MM.1S (cell line): Measurements from ENCODE around the gene WAC.

Experiments
- DNase-seq: peaks from one replicate; pipeline ENCODE4 v3.0.0-alpha.2; 2015
- H2AFZ ChIP-seq: fragments of 300-600 bp; sonication (generic); 2 replicates; pipeline ENCODE4 v1.6.0; 2016; ENCODE audit warnings: antibody characterized with exemption, low read length
- H3F3A ChIP-seq: fragments of 300-600 bp; sonication (generic); 2 replicates; pipeline ENCODE4 v1.6.1; 2016; ENCODE audit warnings: mild to moderate bottlenecking, antibody characterized with exemption, low read length, moderate library complexity, mixed read lengths; ENCODE audit not compliant: insufficient read depth
- H3K27ac ChIP-seq: fragments of 300-600 bp; sonication (generic); 2 replicates; pipeline ENCODE4 v1.5.1; 2016; ENCODE audit warnings: mild to moderate bottlenecking, low read length
- H3K27me3 ChIP-seq: fragments of 300-600 bp; sonication (generic); replicated peaks from 2 replicates; pipeline ENCODE4 v1.6.0; 2016; ENCODE audit warnings: low read length; ENCODE audit not compliant: insufficient read depth
- H3K36me3 ChIP-seq: fragments of 300-600 bp; sonication (generic); replicated peaks from 2 replicates; pipeline ENCODE4 v1.6.1; 2016; ENCODE audit warnings: mild to moderate bottlenecking, low read length, mixed read lengths; ENCODE audit not compliant: insufficient read depth
- H3K4me1 ChIP-seq: fragments of 300-600 bp; sonication (generic); 2 replicates; pipeline ENCODE4 v1.6.1; 2016; ENCODE audit warnings: low read length, mixed read lengths
- H3K4me2 ChIP-seq: fragments of 300-600 bp; sonication (generic); 2 replicates; pipeline ENCODE4 v1.6.0; 2016; ENCODE audit warnings: low read depth, low read length
- H3K4me3 ChIP-seq: fragments of 300-600 bp; sonication (generic); 2 replicates; pipeline ENCODE4 v1.5.1; 2016; ENCODE audit warnings: low read length, mixed read lengths
- H3K79me2 ChIP-seq: fragments of 300-600 bp; sonication (generic); 2 replicates; pipeline ENCODE4 v1.6.1; 2016; ENCODE audit warnings: mixed run types, low read length, mixed read lengths
- H3K9ac ChIP-seq: fragments of 300-600 bp; sonication (generic); 2 replicates; pipeline ENCODE4 v1.6.1; 2016; ENCODE audit warnings: low read length, mixed read lengths
- H3K9me2 ChIP-seq: fragments of 300-600 bp; sonication (generic); replicated peaks from 2 replicates; pipeline ENCODE4 v1.6.1; 2016; ENCODE audit warnings: mild to moderate bottlenecking, low read length, mixed read lengths; ENCODE audit not compliant: insufficient read depth
- H3K9me3 ChIP-seq: fragments of 300-600 bp; sonication (generic); replicated peaks from 2 replicates; pipeline ENCODE4 v1.6.1; 2016; ENCODE audit warnings: mild to moderate bottlenecking, low read length, mixed read lengths; ENCODE audit not compliant: insufficient read depth
- H4K20me1 ChIP-seq: fragments of 300-600 bp; sonication (generic); 2 replicates; pipeline ENCODE4 v1.6.1; 2016; ENCODE audit warnings: mild to moderate bottlenecking, low read length, moderate library complexity, mixed read lengths; ENCODE audit not compliant: insufficient read depth
- CTCF ChIP-seq: fragments of 300-600 bp; sonication (generic); IDR thresholded peaks from 2 replicates; pipeline ENCODE4 v1.5.1; 2016; ENCODE audit warnings: antibody characterized with exemption, low read length, mixed read lengths
- EZH2 ChIP-seq: fragments of 300-600 bp; sonication (generic); optimal IDR thresholded peaks from 2 replicates; pipeline ENCODE3; 2017; ENCODE audit warnings: low read depth, mild to moderate bottlenecking, antibody characterized with exemption, low read length, mixed read lengths
- EZH2phosphoT487 ChIP-seq: fragments of 300-600 bp; sonication (generic); IDR thresholded peaks from 2 replicates; pipeline ENCODE4 v1.6.1; 2018; ENCODE audit warnings: antibody characterized with exemption, low read length

WAC gene

GRCh38 chr10:28533571-28534304, 820 bp downstream of the WAC start:
- Histone ChIP-seq H3K79me2 (peaks cover 69% of the 10 kb centered on the region), H3K36me3 (peaks cover 15% of the 10 kb centered on the region; the same call in 1 of the 2 replicates), H3K4me2 (peak overlapping the region; percentile 78), H3F3A (peaks cover 3% of the 10 kb centered on the region; the same call in 1 of the 2 replicates), H3K4me3 (peak overlapping the region; percentile 92), H3K4me1 (peaks cover 31% of the 10 kb centered on the region), H3K9me2 (no peaks in the 10 kb centered on the region), H3K27ac (peak overlapping the region; percentile 77; the same call in 1 of the 2 replicates), H3K9me3 (no peaks in the 10 kb centered on the region), H3K9ac (peak overlapping the region; percentile 94), H2AFZ (peak overlapping the region; percentile 60; the same call in 1 of the 2 replicates), H4K20me1 (peaks cover 13% of the 10 kb centered on the region), H3K27me3 (no peaks in the 10 kb centered on the region)
- TF ChIP-seq CTCF (no peak), EZH2phosphoT487 (no peak), EZH2 (no peak)
- peak; percentile 48 for DNase-seq

- peaks cover 31% of the 10 kb centered on the region for H3K4me1 ChIP-seq
- H4K20me1 ChIP-seq = peaks cover 17% of the 10 kb centered on the region
- H3K4me3 ChIP-seq = no peak overlapping the region
Measured at GRCh38 chr10:28535846-28536245, 2.9 kb downstream of the WAC start.

GRCh38 chr10:28538595-28538994, 5.7 kb downstream of the WAC start:
- no peak overlapping the region for H3K27ac ChIP-seq
- no peak overlapping the region for H3K4me3 ChIP-seq
- H3K4me1 ChIP-seq = peaks cover 49% of the 10 kb centered on the region
- TF ChIP-seq CTCF (no peak), EZH2 (no peak), EZH2phosphoT487 (no peak)
- no peaks in the 10 kb centered on the region for H3K27me3 ChIP-seq
- H2AFZ ChIP-seq = no peak overlapping the region
- H3K36me3 ChIP-seq = peaks cover 28% of the 10 kb centered on the region; the same call in 1 of the 2 replicates
- 0 out of 2 replicates have a peak, but pooled peaks cover 3% of the 10 kb centered on the region for H3F3A ChIP-seq
- H3K4me2 ChIP-seq = no peak overlapping the region
- no peaks in the 10 kb centered on the region for H3K9me2 ChIP-seq
- no peak for DNase-seq
- H3K79me2 ChIP-seq = peaks cover 100% of the 10 kb centered on the region
- H3K9me3 ChIP-seq = no peaks in the 10 kb centered on the region
- H4K20me1 ChIP-seq = peaks cover 23% of the 10 kb centered on the region
- no peak overlapping the region for H3K9ac ChIP-seq

More at GRCh38 chr10:28535846-28536245, 2.9 kb downstream of the WAC start:
- no peaks in the 10 kb centered on the region for H3K9me3 ChIP-seq
- H3K9me2 ChIP-seq = no peaks in the 10 kb centered on the region
- no peak overlapping the region for H2AFZ ChIP-seq
- TF ChIP-seq CTCF (no peak), EZH2phosphoT487 (no peak), EZH2 (no peak)
- H3K4me2 ChIP-seq = peak overlapping the region; percentile 78; the same call in 1 of the 2 replicates
- peaks cover 85% of the 10 kb centered on the region for H3K79me2 ChIP-seq
- H3K27ac ChIP-seq = no peak overlapping the region
- DNase-seq = no peak
- no peak overlapping the region for H3K9ac ChIP-seq
- H3F3A ChIP-seq = peaks cover 3% of the 10 kb centered on the region; the same call in 1 of the 2 replicates
- H3K36me3 ChIP-seq = peaks cover 25% of the 10 kb centered on the region; the same call in 1 of the 2 replicates
- no peaks in the 10 kb centered on the region for H3K27me3 ChIP-seq
